Muscle layer of duodenum (tissue), 2 donors: Measurements from ENCODE around the gene TUBB.
"Not testable (repeated sequence)": the region's sequence is repeated elsewhere in the genome, so short reads cannot be mapped to it uniquely, and the experiment has no call there.

ENCODE experiments used
- H3K27ac ChIP-seq: one replicate; pipeline ENCODE4 v1.7.0; 2013; ENCODE audit warnings: mild to moderate bottlenecking, low read length
- H3K27me3 ChIP-seq: one replicate; pipeline ENCODE4 v1.7.0; 2013; ENCODE audit warnings: low read depth, mild to moderate bottlenecking, control low read depth, low read length
- H3K36me3 ChIP-seq, 2 donors: one replicate each; pipeline ENCODE4 v1.7.0; 2013; ENCODE audit warnings: low read length in 2 of 2, control low read depth in 1 of 2, mild to moderate bottlenecking in 1 of 2; ENCODE audit not compliant: insufficient read depth in 2 of 2, control insufficient read depth in 1 of 2
- H3K4me1 ChIP-seq, 2 donors: one replicate each; pipeline ENCODE4 v1.7.0; 2013; ENCODE audit warnings: low read length in 2 of 2, mild to moderate bottlenecking in 2 of 2, control low read depth in 1 of 2, moderate library complexity in 1 of 2; ENCODE audit not compliant: insufficient read depth in 2 of 2, control insufficient read depth in 1 of 2
- H3K4me3 ChIP-seq, 2 donors: one replicate each; pipeline ENCODE4 v1.7.0; 2013; ENCODE audit warnings: low read length in 2 of 2, low read depth in 1 of 2, mild to moderate bottlenecking in 1 of 2
- H3K9me3 ChIP-seq, 2 donors: one replicate each; pipeline ENCODE4 v1.7.0; 2013; ENCODE audit warnings: low read length in 2 of 2, control low read depth in 1 of 2, mild to moderate bottlenecking in 1 of 2; ENCODE audit not compliant: control insufficient read depth in 1 of 2
- donor health status: healthy.

Gene TUBB

GRCh38 chr6:30747300-30747687, 27.1 kb downstream of the TUBB start:
- Histone ChIP-seq H3K4me1 (peaks cover 0 to 6% of the 10 kb centered on the region in 2 donors), H3K9me3 (no peaks in the 10 kb centered on the region), H3K4me3 (no peak overlapping the region), H3K27me3 (no peaks in the 10 kb centered on the region), H3K27ac (no peak overlapping the region), H3K36me3 (peaks cover 0 to 5% of the 10 kb centered on the region in 2 donors)

GRCh38 chr6:30747902-30748769, 28.0 kb downstream of the TUBB start:
- H3K27me3 ChIP-seq: no peaks in the 10 kb centered on the region
- peak overlapping the region; percentile 90 for H3K27ac ChIP-seq
- H3K36me3 ChIP-seq: peaks cover 0 to 3% of the 10 kb centered on the region in 2 donors
- H3K4me1 ChIP-seq: peaks cover 0 to 6% of the 10 kb centered on the region in 2 donors
- no peaks in the 10 kb centered on the region for H3K9me3 ChIP-seq
- no peak overlapping the region for H3K4me3 ChIP-seq

- H3K36me3 ChIP-seq: no peaks in the 10 kb centered on the region
- H3K9me3 ChIP-seq: no peaks in the 10 kb centered on the region
- H3K4me3 ChIP-seq: peak overlapping the region in 1 of 2 donors; percentile 21
- H3K4me1 ChIP-seq: peaks cover 0 to 6% of the 10 kb centered on the region in 2 donors
- H3K27ac ChIP-seq: peak overlapping the region; percentile 90
- no peaks in the 10 kb centered on the region for H3K27me3 ChIP-seq
Measured at GRCh38 chr6:30748851-30749540, 28.8 kb downstream of the TUBB start.

DNA sequence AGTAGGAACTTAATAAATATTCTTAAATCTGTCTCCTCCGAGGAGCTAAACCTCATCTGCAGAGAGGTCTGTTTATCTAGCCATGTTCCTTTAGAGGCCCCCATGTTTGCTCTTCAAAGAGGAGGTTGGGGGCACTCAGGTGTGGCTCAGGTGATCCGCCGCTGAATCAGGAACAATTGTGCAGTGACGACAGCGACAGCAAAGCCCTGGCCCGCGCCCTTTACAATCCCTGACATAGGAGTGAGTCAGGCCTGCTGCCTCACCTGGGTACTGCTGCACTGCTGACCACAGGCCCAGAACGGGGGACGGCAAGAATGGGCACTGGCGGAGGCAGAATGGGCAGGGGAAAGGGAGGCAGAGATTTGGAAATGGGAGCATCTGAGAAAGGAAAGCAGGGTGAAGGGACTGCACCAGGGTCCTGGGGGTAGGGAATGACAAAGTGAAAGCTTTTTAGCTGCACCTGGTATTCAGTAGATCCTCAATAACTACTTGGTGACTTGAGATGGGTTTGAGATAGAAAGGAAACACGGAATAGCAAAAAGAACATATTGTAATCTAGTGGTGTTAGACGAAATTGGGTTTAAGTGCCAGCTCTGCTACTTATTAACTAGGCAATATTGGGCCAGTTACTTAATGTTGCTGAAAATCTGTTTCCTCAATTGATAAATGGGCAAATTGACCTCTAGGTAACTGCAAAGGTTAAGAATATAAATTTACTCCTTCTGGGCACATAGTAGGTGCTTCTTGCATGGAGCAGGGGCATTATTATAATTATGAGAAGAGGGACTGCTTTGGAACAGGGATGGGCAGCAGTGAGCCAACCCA, 29.6 kb downstream of the TUBB start:
- peak overlapping the region in 1 of 2 donors; percentile 21 for H3K4me3 ChIP-seq
- H3K9me3 ChIP-seq: no peaks in the 10 kb centered on the region
- H3K27me3 ChIP-seq: no peaks in the 10 kb centered on the region
- H3K36me3 ChIP-seq: no peaks in the 10 kb centered on the region
- peaks cover 0 to 6% of the 10 kb centered on the region in 2 donors for H3K4me1 ChIP-seq
- H3K27ac ChIP-seq: peak overlapping the region; percentile 90

DNA sequence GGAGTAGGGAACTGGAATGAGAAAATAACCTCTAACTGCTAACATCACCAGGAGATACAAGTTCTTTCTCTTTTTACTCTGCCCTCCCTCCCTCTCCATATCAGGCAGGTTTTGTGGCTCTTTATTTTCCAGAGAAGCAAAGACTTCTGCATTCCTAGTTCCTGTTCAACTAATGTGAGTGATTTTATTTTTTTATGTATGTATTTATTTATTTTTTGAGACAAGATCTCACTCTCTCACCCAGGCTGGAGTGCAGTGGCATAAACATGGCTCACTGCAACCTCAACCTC, 30.2 kb downstream of the TUBB start:
- Histone ChIP-seq H3K4me1 (peaks cover 0 to 6% of the 10 kb centered on the region in 2 donors), H3K27ac (peak overlapping the region; percentile 90), H3K27me3 (no peaks in the 10 kb centered on the region), H3K4me3 (no peak overlapping the region), H3K9me3 (no peaks in the 10 kb centered on the region), H3K36me3 (no peaks in the 10 kb centered on the region)

- Histone ChIP-seq H3K27me3 (no peaks in the 10 kb centered on the region), H3K9me3 (no peaks in the 10 kb centered on the region), H3K4me1 (peaks cover 0 to 6% of the 10 kb centered on the region in 2 donors), H3K4me3 (no peak overlapping the region), H3K36me3 (no peaks in the 10 kb centered on the region), H3K27ac (peak overlapping the region; percentile 83)
Measured at GRCh38 chr6:30752157-30752927, 32.2 kb downstream of the TUBB start.

DNA sequence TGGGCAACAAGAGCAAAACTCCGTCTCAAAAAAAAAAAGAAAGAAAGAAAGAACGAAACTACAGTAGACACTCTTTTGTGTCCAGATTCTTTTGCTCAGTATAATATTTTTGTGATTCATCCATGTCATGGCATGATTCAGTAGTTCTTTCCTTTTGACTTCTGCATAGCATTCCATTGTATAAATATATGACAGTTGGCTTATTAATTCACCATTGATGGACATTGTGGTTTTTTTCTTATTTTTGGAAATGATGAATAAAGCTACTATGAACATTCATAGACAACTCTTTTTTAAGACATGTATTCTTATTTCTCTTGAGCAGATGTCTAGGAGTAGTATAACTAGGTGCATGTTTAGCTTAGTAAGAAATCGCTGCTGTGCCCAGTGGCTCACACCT, 34.5 kb downstream of the TUBB start:
- H3K27ac ChIP-seq: no peak overlapping the region
- H3K27me3 ChIP-seq: no peaks in the 10 kb centered on the region

DNA sequence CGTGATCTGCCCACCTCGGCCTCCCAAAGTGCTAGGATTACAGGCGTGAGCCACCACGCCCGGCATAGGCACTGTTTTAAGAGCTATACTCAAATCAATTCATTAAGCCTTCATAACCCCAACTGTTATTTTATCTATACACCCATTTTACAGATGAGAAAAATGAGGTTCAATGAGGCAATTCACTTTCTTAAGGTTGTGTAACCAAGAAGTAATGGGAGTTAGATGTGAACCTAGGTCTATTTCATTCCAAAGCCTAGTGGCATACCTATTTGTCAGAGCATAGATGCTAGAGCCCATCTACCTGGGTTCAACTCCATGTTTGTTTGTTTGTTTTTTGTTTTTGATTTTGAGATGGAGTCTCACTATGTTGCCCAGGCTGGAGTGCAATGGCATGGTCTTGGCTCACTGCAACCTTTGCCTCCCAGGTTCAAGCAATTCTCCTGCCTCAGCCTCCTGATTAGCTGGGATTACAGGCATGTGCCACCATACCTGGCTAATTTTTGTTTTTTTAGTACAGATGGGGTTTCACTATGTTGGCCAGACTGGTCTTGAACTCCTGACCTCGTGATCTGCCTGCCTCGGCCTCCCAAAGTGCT, 36.4 kb downstream of the TUBB start:
- H3K27me3 ChIP-seq, H3K4me3 ChIP-seq, H3K9me3 ChIP-seq, H3K36me3 ChIP-seq, H3K27ac ChIP-seq, H3K4me1 ChIP-seq: not testable (repeated sequence)

More for the DNA sequence above, 34.5 kb downstream of the TUBB start:
- no peaks in the 10 kb centered on the region for H3K36me3 ChIP-seq
- H3K4me3 ChIP-seq: no peak overlapping the region
- H3K4me1 ChIP-seq: no peaks in the 10 kb centered on the region
- H3K9me3 ChIP-seq: no peaks in the 10 kb centered on the region

- no peaks in the 10 kb centered on the region for H3K36me3 ChIP-seq
Measured at GRCh38 chr6:30757261-30757904, 37.2 kb downstream of the TUBB start.

DNA sequence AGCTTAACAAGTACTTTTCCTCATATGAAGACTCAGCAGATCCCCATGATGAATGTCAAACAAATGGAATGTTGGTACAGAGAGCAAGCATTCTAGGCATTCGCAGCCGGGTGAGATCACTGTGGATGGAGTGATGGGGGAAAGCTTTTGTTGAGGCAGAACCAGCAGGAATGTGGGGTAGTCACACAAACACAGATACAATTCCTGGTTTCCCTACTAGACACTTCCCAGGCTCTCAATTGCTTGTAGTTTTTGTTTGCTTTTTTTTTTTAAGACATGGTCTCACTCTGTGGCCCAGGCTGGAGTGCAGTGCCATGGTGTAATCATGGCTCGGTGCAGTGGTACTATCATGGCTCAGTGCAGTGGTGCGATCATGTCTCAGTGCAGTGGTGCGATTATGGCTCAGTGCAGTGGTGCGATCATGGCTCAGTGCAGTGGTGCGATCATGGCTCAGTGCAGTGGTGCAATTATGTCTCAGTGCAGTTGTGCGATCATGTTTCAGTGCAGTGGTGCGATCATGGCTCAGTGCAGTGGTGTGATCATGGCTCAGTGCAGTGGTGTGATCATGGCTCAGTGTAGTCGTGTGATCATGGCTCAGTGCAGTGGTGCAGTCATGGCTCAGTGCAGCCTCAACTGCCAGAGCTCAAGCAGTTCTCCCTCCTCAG, 39.6 kb downstream of the TUBB start:
- H3K27me3 ChIP-seq: no peaks in the 10 kb centered on the region
- H3K4me1 ChIP-seq: peaks cover 6 to 10% of the 10 kb centered on the region in 2 donors
- H3K36me3 ChIP-seq: no peaks in the 10 kb centered on the region
- H3K4me3 ChIP-seq: no peak overlapping the region
- H3K9me3 ChIP-seq: no peaks in the 10 kb centered on the region
- H3K27ac ChIP-seq: peak overlapping the region; percentile 68

More at GRCh38 chr6:30757261-30757904, 37.2 kb downstream of the TUBB start:
- no peaks in the 10 kb centered on the region for H3K9me3 ChIP-seq
- no peak overlapping the region for H3K4me3 ChIP-seq
- no peaks in the 10 kb centered on the region for H3K27me3 ChIP-seq
- no peaks in the 10 kb centered on the region for H3K4me1 ChIP-seq
- no peak overlapping the region for H3K27ac ChIP-seq
